ENCODE measurements around the gene ANK3.
A peak's percentile ranks its signal among the peaks of the same experiment; 100 is the strongest.

Gene ANK3

DNA sequence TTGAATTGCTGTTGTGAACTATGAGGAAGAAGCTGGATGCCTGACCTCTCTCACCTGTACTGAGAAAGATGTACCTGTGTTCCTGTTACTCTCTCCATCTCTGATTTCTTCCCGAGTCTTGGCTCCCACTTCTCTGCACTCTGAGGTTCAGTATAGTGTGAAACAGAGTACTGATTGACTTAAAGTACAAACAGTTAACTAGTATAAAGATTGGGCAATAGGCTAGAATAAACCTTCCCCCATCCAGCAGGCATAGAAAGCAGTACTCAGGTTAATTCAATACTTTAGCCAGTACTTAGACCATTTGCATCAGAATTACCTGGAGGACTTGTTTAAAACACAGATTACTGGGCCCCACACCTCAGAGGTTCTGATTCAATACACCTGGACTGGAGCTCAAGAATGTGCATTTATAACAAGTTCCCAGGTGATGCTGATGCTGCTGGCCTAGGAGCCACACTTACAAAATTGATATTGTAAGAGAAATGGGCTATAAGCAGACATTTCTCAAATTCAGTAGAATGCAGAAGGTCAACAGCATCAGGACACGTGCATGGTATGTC is 51.6 kb downstream of the ANK3 start:
- Histone ChIP-seq H3K4me3 (ENCODE audit: low read length) (peak overlapping the region; percentile 27; the same call in 1 of the 2 replicates), H3K9ac (ENCODE audit: low read depth, low read length) (peak overlapping the region; percentile 18; the same call in 1 of the 2 replicates), H3K27ac (ENCODE audit: low read length) (no peak overlapping the region), H3K36me3 (ENCODE audit: insufficient read depth, low read depth, low read length) (no peaks in the 10 kb centered on the region), H3K9me3 (ENCODE audit: insufficient read depth, low read depth, low read length) (no peaks in the 10 kb centered on the region), H3K27me3 (ENCODE audit: insufficient read depth, low read length) (no peaks in the 10 kb centered on the region), H3K4me1 (ENCODE audit: insufficient read depth, low read length) (peaks cover 16% of the 10 kb centered on the region; the same call in 1 of the 2 replicates)

DNA sequence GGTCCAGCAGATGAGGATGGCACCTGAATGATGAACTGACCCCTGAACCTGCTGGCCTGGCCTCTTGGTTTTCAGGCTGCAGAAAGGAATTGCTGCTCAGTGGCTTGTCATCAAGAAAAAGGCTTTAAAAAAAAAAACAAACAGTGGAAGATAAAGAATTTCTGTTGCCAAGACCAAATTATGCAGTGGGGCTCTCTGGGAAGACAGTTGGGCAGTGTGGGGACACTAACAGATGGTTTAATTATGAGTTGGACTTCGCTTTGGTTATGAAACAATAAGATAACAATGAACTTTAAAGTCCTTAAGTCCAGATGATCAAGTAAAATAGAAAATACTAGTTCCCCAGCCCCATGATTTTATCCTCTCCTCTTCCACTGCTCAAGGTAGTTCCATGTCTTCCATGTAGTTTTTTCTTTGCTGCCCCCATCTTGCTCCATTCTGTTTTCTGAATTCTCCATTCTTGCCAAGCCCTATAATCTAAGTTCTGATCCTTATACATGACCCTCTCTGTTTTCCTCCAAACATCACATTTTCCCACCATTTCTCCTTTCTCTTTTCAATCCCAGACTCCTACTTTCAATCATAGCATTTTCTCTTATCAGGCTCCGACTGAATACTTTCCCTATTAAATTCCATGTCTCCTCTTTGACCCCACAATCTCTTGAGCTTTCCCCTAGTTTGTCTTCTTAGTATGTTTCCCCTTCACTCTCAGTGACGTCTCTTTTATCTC is 52.6 kb downstream of the ANK3 start:
- Histone ChIP-seq H3K4me1 (ENCODE audit: insufficient read depth, low read length) (peaks cover 16% of the 10 kb centered on the region; the same call in 1 of the 2 replicates), H3K4me3 (ENCODE audit: low read length) (no peak overlapping the region), H3K9ac (ENCODE audit: low read depth, low read length) (no peak overlapping the region), H3K27ac (ENCODE audit: low read length) (no peak overlapping the region), H3K36me3 (ENCODE audit: insufficient read depth, low read depth, low read length) (no peaks in the 10 kb centered on the region), H3K27me3 (ENCODE audit: insufficient read depth, low read length) (no peaks in the 10 kb centered on the region), H3K9me3 (ENCODE audit: insufficient read depth, low read depth, low read length) (no peaks in the 10 kb centered on the region)

DNA sequence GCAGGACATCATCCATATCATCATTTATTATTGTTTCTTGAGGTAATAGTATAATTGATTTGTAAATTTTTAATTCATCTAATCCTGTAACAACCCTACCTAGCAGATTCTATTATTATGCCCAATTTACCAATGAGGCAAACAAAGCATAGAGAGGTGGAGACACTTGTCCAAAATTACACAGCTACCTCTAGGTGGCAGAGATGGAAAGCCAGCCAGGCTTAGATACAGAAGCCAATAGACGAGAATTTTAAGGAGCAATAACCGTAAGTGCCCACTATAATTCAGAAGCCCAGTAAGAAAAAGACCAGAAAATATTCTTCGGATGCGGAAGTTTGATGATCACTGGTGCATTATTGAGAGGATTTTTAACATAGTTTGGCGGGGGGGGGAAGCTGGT is 54.0 kb downstream of the ANK3 start:
- Histone ChIP-seq H3K9me3 (ENCODE audit: insufficient read depth, low read depth, low read length) (no peaks in the 10 kb centered on the region), H3K27ac (ENCODE audit: low read length) (no peak overlapping the region), H3K9ac (ENCODE audit: low read depth, low read length) (no peak overlapping the region), H3K4me3 (ENCODE audit: low read length) (no peak overlapping the region), H3K27me3 (ENCODE audit: insufficient read depth, low read length) (no peaks in the 10 kb centered on the region), H3K36me3 (ENCODE audit: insufficient read depth, low read depth, low read length) (no peaks in the 10 kb centered on the region), H3K4me1 (ENCODE audit: insufficient read depth, low read length) (peaks cover 16% of the 10 kb centered on the region; the same call in 1 of the 2 replicates)

DNA sequence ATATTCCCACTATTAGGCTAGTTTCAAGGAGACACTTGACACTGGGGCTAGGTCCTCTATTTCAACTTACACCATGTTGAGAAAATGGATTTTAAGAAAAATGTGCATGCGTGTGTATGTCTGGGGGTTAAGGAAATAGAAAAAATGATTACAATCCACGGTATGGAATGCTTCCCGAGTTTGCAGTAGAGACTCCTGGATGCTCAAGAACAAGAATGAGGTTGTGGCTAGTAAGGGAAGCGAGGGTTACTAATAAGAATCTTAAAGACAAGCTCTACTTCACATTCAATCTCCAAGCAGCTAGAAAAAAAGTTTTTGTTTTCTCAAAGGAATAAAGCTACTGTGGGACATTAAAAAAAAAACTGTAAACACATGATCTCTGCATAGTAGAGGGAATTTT is 54.7 kb downstream of the ANK3 start:
- Histone ChIP-seq H3K27me3 (ENCODE audit: insufficient read depth, low read length) (no peaks in the 10 kb centered on the region), H3K36me3 (ENCODE audit: insufficient read depth, low read depth, low read length) (no peaks in the 10 kb centered on the region), H3K4me1 (ENCODE audit: insufficient read depth, low read length) (peaks cover 16% of the 10 kb centered on the region; the same call in 1 of the 2 replicates), H3K4me3 (ENCODE audit: low read length) (no peak overlapping the region), H3K27ac (ENCODE audit: low read length) (no peak overlapping the region), H3K9ac (ENCODE audit: low read depth, low read length) (no peak overlapping the region), H3K9me3 (ENCODE audit: insufficient read depth, low read depth, low read length) (no peaks in the 10 kb centered on the region)

DNA sequence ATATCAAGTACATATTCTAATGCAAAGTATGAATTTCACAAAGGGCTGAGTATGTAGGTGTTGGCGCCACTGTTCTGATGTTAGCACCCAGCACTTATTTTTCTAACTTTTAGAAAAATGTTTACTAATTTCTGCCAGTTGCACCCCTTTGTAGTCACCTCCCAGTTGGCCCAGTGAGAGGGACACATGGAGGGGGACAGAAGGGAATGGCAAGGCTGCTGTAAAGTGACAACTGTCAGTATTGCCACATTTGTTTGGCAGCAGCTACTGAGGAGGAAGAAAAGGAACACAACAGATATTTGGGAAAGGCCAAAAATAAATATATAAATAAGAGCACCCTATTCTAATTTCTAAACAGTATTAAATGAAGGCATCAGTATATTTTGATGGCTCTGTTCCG is 57.3 kb downstream of the ANK3 start:
- H3K27me3 ChIP-seq (ENCODE audit: insufficient read depth, low read length) = no peaks in the 10 kb centered on the region
- H3K36me3 ChIP-seq (ENCODE audit: insufficient read depth, low read depth, low read length) = no peaks in the 10 kb centered on the region
- H3K4me1 ChIP-seq (ENCODE audit: insufficient read depth, low read length) = no peaks in the 10 kb centered on the region; the same call in 1 of the 2 replicates
- H3K9ac ChIP-seq (ENCODE audit: low read depth, low read length) = no peak overlapping the region
- H3K9me3 ChIP-seq (ENCODE audit: insufficient read depth, low read depth, low read length) = no peaks in the 10 kb centered on the region
- H3K27ac ChIP-seq (ENCODE audit: low read length) = no peak overlapping the region
- H3K4me3 ChIP-seq (ENCODE audit: low read length) = no peak overlapping the region

DNA sequence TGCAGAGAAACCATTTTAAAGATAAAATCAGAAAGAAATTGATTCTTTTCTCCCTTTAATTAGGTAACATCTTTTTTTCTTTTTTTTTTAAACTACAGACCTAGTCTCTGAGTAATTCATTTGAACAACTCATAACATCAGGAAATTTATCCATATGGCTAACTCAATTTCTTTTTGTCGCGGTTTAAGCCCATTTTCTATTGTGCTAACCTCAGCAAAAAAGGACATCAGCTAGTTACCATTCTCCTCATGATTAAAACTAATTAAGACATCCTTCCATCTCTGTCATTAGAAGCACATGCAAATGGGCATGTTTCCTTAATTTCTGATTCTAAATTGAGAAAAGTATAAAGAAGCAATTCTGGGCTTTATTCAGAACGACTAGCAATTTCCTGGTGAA is 57.8 kb downstream of the ANK3 start:
- no peak overlapping the region for H3K9ac ChIP-seq (ENCODE audit: low read depth, low read length)
- H3K36me3 ChIP-seq (ENCODE audit: insufficient read depth, low read depth, low read length) = no peaks in the 10 kb centered on the region
- no peak overlapping the region for H3K27ac ChIP-seq (ENCODE audit: low read length)
- no peaks in the 10 kb centered on the region for H3K4me1 ChIP-seq (ENCODE audit: insufficient read depth, low read length)
- H3K4me3 ChIP-seq (ENCODE audit: low read length) = no peak overlapping the region
- no peaks in the 10 kb centered on the region for H3K9me3 ChIP-seq (ENCODE audit: insufficient read depth, low read depth, low read length)
- no peaks in the 10 kb centered on the region for H3K27me3 ChIP-seq (ENCODE audit: insufficient read depth, low read length)

DNA sequence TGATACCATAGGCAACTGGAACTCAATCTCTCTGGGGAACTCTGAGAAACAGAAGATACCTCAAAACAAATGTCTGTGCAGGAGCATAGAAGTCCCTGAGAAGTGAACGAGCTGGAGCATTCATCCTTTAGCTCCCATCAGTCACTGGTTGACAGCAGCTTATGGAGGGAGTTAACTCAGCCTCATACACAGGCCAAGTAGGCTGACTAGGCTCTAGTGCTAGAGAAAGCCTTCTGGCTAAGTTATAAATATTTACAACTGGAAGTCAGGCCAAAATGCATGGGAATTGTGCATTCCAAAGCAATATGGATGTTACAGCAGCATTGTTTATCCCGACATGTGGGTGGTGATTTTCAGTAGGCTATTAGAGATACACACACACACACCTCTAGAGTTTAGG is 66.5 kb downstream of the ANK3 start:
- no peak overlapping the region for H3K27ac ChIP-seq (ENCODE audit: low read length)
- H3K36me3 ChIP-seq (ENCODE audit: insufficient read depth, low read depth, low read length) = no peaks in the 10 kb centered on the region

DNA sequence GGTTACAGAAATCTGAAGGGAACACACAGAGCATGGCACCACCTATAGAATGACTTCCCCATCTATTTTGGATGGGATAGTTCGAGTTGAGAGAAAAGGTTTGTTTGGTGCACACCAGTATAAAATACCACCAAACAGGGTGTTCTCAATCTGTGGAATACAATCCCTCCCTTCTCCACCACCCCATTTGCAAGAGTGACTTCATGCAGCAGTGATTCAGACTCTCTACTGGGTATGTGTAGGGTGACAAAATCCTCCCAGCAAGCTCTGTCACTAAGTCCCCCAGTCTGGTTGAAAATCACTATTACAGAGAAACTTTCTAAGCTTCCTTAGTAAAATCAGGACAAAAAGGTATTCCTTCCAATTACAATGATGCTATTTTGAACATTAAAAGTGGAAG is 69.0 kb downstream of the ANK3 start:
- H3K4me3 ChIP-seq (ENCODE audit: low read length) = no peak overlapping the region
- no peak overlapping the region for H3K9ac ChIP-seq (ENCODE audit: low read depth, low read length)
- H3K27me3 ChIP-seq (ENCODE audit: insufficient read depth, low read length) = no peaks in the 10 kb centered on the region
- H3K27ac ChIP-seq (ENCODE audit: low read length) = no peak overlapping the region
- H3K4me1 ChIP-seq (ENCODE audit: insufficient read depth, low read length) = no peaks in the 10 kb centered on the region
- H3K9me3 ChIP-seq (ENCODE audit: insufficient read depth, low read depth, low read length) = no peaks in the 10 kb centered on the region
- no peaks in the 10 kb centered on the region for H3K36me3 ChIP-seq (ENCODE audit: insufficient read depth, low read depth, low read length)

More for the DNA sequence above, 66.5 kb downstream of the ANK3 start:
- no peaks in the 10 kb centered on the region for H3K27me3 ChIP-seq (ENCODE audit: insufficient read depth, low read length)
- no peaks in the 10 kb centered on the region for H3K9me3 ChIP-seq (ENCODE audit: insufficient read depth, low read depth, low read length)
- no peak overlapping the region for H3K4me3 ChIP-seq (ENCODE audit: low read length)
- no peak overlapping the region for H3K9ac ChIP-seq (ENCODE audit: low read depth, low read length)
- no peaks in the 10 kb centered on the region for H3K4me1 ChIP-seq (ENCODE audit: insufficient read depth, low read length)

DNA sequence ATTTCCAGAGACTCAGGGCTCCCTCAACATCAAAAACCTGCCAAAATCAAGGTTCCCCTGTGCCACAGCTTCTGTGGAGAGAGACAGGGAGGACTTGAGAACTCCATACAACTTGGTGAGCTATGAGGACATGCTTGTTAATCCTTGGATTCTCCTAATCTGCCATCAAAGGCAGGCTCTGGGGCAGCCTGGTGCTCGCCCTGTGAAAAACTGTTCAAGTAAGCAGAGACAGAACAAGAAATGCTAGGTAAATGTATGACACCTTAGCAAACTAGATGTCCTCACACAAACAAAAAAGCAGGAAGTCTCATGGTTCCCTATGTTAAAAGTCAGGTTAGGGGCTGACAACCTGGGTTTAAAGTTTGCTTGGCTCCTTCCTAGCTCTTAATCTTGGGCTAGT is 73.6 kb downstream of the ANK3 start:
- Histone ChIP-seq H3K4me1 (ENCODE audit: insufficient read depth, low read length) (0 out of 2 replicates have a peak, but pooled peaks cover 2% of the 10 kb centered on the region), H3K4me3 (ENCODE audit: low read length) (no peak overlapping the region), H3K9ac (ENCODE audit: low read depth, low read length) (no peak overlapping the region), H3K36me3 (ENCODE audit: insufficient read depth, low read depth, low read length) (no peaks in the 10 kb centered on the region), H3K27ac (ENCODE audit: low read length) (no peak overlapping the region), H3K9me3 (ENCODE audit: insufficient read depth, low read depth, low read length) (no peaks in the 10 kb centered on the region), H3K27me3 (ENCODE audit: insufficient read depth, low read length) (no peaks in the 10 kb centered on the region)

DNA sequence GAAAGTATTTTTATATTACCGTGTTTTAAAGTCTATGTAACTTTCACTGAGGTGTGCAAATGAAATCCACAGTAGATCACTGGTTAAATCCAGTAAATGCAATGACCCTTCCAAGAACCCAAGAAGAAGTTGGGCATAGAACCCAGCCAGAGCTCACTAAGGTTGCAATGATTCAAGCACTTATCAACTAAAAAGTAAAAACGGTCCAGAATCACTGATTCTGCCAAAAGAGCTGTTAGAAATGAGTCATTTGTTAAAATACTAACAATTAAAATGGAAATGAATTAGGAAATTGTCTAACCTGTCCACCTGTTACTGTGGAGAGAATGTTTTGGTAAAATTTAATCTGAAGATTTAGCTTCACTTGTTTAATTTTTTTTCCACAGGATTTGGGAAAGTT is 74.4 kb downstream of the ANK3 start:
- Histone ChIP-seq H3K9ac (ENCODE audit: low read depth, low read length) (no peak overlapping the region), H3K36me3 (ENCODE audit: insufficient read depth, low read depth, low read length) (no peaks in the 10 kb centered on the region), H3K27ac (ENCODE audit: low read length) (no peak overlapping the region), H3K27me3 (ENCODE audit: insufficient read depth, low read length) (no peaks in the 10 kb centered on the region), H3K4me1 (ENCODE audit: insufficient read depth, low read length) (0 out of 2 replicates have a peak, but pooled peaks cover 2% of the 10 kb centered on the region), H3K9me3 (ENCODE audit: insufficient read depth, low read depth, low read length) (no peaks in the 10 kb centered on the region), H3K4me3 (ENCODE audit: low read length) (no peak overlapping the region)

DNA sequence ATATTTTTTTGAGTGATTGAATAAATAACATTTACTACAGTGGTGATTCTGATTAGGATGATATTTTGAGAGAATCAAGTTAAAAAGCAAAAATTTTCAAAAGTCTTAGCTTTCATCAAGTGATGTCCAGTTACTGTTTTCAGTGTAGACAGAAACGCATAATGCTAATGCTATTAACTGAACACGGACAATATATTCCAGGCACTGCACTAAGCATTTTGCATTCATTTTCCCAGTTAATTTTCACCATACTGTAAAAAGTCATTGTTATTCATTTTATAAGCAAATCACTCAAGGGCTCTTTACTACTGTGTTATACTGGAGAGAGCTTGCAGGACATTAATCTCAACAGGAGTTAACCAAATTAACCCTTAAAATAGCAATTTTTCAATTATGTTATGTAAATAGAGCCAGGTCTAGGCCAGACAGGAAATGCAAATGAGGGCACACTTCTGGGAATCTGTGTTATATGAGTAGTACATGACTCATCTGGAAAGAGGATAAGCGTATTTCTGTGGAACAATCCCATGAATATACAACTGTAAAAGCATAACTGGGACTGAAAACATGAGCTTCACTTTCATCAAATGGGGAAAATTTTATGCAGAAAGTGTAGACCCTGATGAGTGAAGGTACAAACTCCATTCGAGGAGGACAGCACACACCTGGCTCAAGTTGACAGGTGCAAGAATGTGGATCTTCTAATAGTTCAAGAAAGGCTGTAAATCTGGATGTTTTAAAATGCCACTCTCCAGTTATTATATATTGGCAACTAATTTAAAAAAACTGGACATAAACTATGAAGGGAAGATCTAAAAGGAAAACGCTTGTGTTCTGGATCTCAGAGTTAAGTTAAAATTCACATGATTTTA is 75.4 kb downstream of the ANK3 start:
- H3K36me3 ChIP-seq (ENCODE audit: insufficient read depth, low read depth, low read length) = no peaks in the 10 kb centered on the region
- H3K27ac ChIP-seq (ENCODE audit: low read length) = no peak overlapping the region
- 0 out of 2 replicates have a peak, but pooled peaks cover 2% of the 10 kb centered on the region for H3K4me1 ChIP-seq (ENCODE audit: insufficient read depth, low read length)
- H3K9ac ChIP-seq (ENCODE audit: low read depth, low read length) = no peak overlapping the region
- no peaks in the 10 kb centered on the region for H3K9me3 ChIP-seq (ENCODE audit: insufficient read depth, low read depth, low read length)
- no peaks in the 10 kb centered on the region for H3K27me3 ChIP-seq (ENCODE audit: insufficient read depth, low read length)
- H3K4me3 ChIP-seq (ENCODE audit: low read length) = no peak overlapping the region
